SK-N-SH (cell line): ENCODE results near the gene GRIK1. TPM values are rescaled to one million over a fixed set of nuclear protein-coding genes. Genes with fewer than 3 reads are reported as not detected.
A peak's percentile ranks its signal among the peaks of the same experiment; 100 is the strongest.

Source experiments
- CTCF ChIA-PET: fragments of 300-600, 350-600 bp; formaldehyde crosslinking; extraction: SDS; loops from one replicate; lab custom pipeline; 2021; lab: Yijun Ruan, JAX
- POLR2A ChIA-PET: fragments of 350-600 bp; sonication (Branson Sonifier 250); formaldehyde crosslinking; extraction: SDS; loops from one replicate; lab custom pipeline; 2020; ENCODE audit warnings: antibody characterized with exemption, inconsistent platforms; lab: Yijun Ruan, JAX
- DNase-seq: peaks from one replicate; pipeline ENCODE4 v3.0.0; 2012
- H2AFZ ChIP-seq: fragments of 200-600 bp; sonication (generic); 2 replicates; pipeline ENCODE4 v1.8.1; 2016; ENCODE audit warnings: antibody characterized with exemption, mild to moderate bottlenecking, low read depth
- H3F3A ChIP-seq: fragments of 200-600 bp; sonication (generic); replicated peaks from 2 replicates; pipeline ENCODE3; 2016; ENCODE audit warnings: antibody characterized with exemption, mild to moderate bottlenecking; ENCODE audit not compliant: insufficient read depth
- H3K27ac ChIP-seq, 2 experiments: fragments of 200-500 bp in 1 of 2; fragments of 200-600 bp in 1 of 2; sonication (Bioruptor generic) in 1 of 2; sonication (generic), shearing (Covaris generic) in 1 of 2; 2 replicates each; pipeline versions ENCODE4 v1.5.1 to v1.6.1; 2014 to 2016; ENCODE audit warnings: low read depth in 2 of 2, inconsistent platforms in 1 of 2, low read length in 1 of 2, mild to moderate bottlenecking in 1 of 2, mixed read lengths in 1 of 2
- H3K27me3 ChIP-seq: fragments of 200-600 bp; sonication (generic), shearing (Covaris generic); 2 replicates; pipeline ENCODE4 v1.6.1; 2016; ENCODE audit warnings: mixed run types; ENCODE audit not compliant: insufficient read depth
- H3K36me3 ChIP-seq, 2 experiments: fragments of 200-500 bp in 1 of 2; fragments of 200-600 bp in 1 of 2; sonication (Bioruptor generic) in 1 of 2; sonication (generic) in 1 of 2; replicated peaks in 1 of 2; 2 replicates each; pipeline versions ENCODE3 to v1.5.1; 2014 to 2016; ENCODE audit warnings: low read length in 1 of 2, mild to moderate bottlenecking in 1 of 2; ENCODE audit not compliant: insufficient read depth in 2 of 2, control insufficient read depth in 1 of 2
- H3K4me1 ChIP-seq, 2 experiments: fragments of 200-500 bp in 1 of 2; fragments of 200-600 bp in 1 of 2; sonication (Bioruptor generic) in 1 of 2; sonication (generic), shearing (Covaris generic) in 1 of 2; 2 replicates each; pipeline versions ENCODE4 v1.5.1 to v1.6.1; 2014 to 2016; ENCODE audit warnings: low read depth in 1 of 2, low read length in 1 of 2, mixed run types in 1 of 2; ENCODE audit not compliant: insufficient read depth in 2 of 2, control insufficient read depth in 1 of 2
- H3K4me2 ChIP-seq: fragments of 200-600 bp; sonication (generic), shearing (Covaris generic); 2 replicates; pipeline ENCODE4 v1.6.1; 2017; ENCODE audit warnings: mixed run types
- H3K4me3 ChIP-seq, 2 experiments: fragments of 200-500 bp in 1 of 2; fragments of 200-600 bp in 1 of 2; sonication (Bioruptor generic) in 1 of 2; sonication (generic), shearing (Covaris generic) in 1 of 2; 2 replicates each; pipeline versions ENCODE4 v1.5.1 to v1.8.1; 2014 to 2016; ENCODE audit warnings: low read depth in 2 of 2, inconsistent platforms in 1 of 2, low read length in 1 of 2, mild to moderate bottlenecking in 1 of 2, mixed read lengths in 1 of 2, moderate library complexity in 1 of 2
- H3K79me2 ChIP-seq: fragments of 200-600 bp; sonication (generic); 2 replicates; pipeline ENCODE4 v1.8.1; 2017; ENCODE audit warnings: mild to moderate bottlenecking; ENCODE audit not compliant: insufficient read depth
- H3K9ac ChIP-seq: fragments of 200-600 bp; sonication (generic); 2 replicates; pipeline ENCODE4 v1.6.1; 2017; ENCODE audit warnings: mixed run types
- H3K9me2 ChIP-seq: fragments of 200-600 bp; sonication (generic); 2 replicates; pipeline ENCODE4 v1.6.1; 2017; ENCODE audit warnings: mixed run types
- H3K9me3 ChIP-seq: fragments of 200-600 bp; sonication (generic); 2 replicates; pipeline ENCODE4 v1.6.1; 2017; ENCODE audit warnings: mixed run types, mild to moderate bottlenecking, moderate library complexity
- H4K20me1 ChIP-seq: fragments of 200-600 bp; sonication (generic); 2 replicates; pipeline ENCODE4 v1.6.1; 2017; ENCODE audit warnings: mild to moderate bottlenecking, mixed run types; ENCODE audit not compliant: insufficient read depth
- CHD2 ChIP-seq: fragments of 150-350 bp; IDR thresholded peaks from 2 replicates; pipeline ENCODE4 v1.6.1; 2018; ENCODE audit warnings: low read length; ENCODE audit not compliant: partially characterized antibody
- EP300 ChIP-seq, 2 experiments: IDR thresholded peaks; 2 replicates each; pipeline versions ENCODE4 v1.4.0 to v1.6.1; 2012; ENCODE audit warnings: borderline replicate concordance in 1 of 2, low read depth in 1 of 2, low read length in 1 of 2
- EZH2phosphoT487 ChIP-seq: fragments of 200-600 bp; sonication (generic); IDR thresholded peaks from 2 replicates; pipeline ENCODE4 v1.6.1; 2017; ENCODE audit warnings: low read depth, mixed run types, mild to moderate bottlenecking, antibody characterized with exemption, moderate library complexity, borderline replicate concordance
- FOSL2 ChIP-seq: IDR thresholded peaks from 2 replicates; pipeline ENCODE4 v1.4.0; 2012; ENCODE audit warnings: low read depth, mild to moderate bottlenecking, moderate library complexity, borderline replicate concordance
- IRF3 ChIP-seq: fragments of 150-350 bp; IDR thresholded peaks from 2 replicates; pipeline ENCODE4 v1.6.1; 2016; ENCODE audit warnings: mild to moderate bottlenecking, low read depth, low read length
- JUND ChIP-seq: IDR thresholded peaks from 2 replicates; pipeline ENCODE4 v1.4.0; 2012
- MEF2A ChIP-seq: IDR thresholded peaks from 2 replicates; pipeline ENCODE4 v1.4.0; 2012; ENCODE audit warnings: low read depth, borderline replicate concordance
- MXI1 ChIP-seq: IDR thresholded peaks from 2 replicates; pipeline ENCODE4 v1.6.1; 2012; ENCODE audit warnings: mild to moderate bottlenecking, low read depth, low read length, improper control_type of control experiment
- PBX3 ChIP-seq: IDR thresholded peaks from 2 replicates; pipeline ENCODE4; 2012
- POLR2AphosphoS5 ChIP-seq: IDR thresholded peaks from 2 replicates; pipeline ENCODE4 v1.6.1; 2012; ENCODE audit warnings: low read depth, low read length
- TAF1 ChIP-seq: IDR thresholded peaks from 2 replicates; pipeline ENCODE4 v1.6.1; 2012; ENCODE audit warnings: low read depth, mild to moderate bottlenecking, low read length, moderate library complexity, borderline replicate concordance
- TEAD4 ChIP-seq: IDR thresholded peaks from 2 replicates; pipeline ENCODE4 v1.4.0; 2012; ENCODE audit warnings: mild to moderate bottlenecking, borderline replicate concordance; ENCODE audit not compliant: insufficient read depth
- USF1 ChIP-seq: IDR thresholded peaks from 2 replicates; pipeline ENCODE4 v1.4.0; 2012; ENCODE audit warnings: low read depth, borderline replicate concordance
- YY1 ChIP-seq: IDR thresholded peaks from 2 replicates; pipeline ENCODE4 v1.4.0; 2012; ENCODE audit warnings: low read depth, mild to moderate bottlenecking
- WGBS: methylation state at CpG from one replicate; pipeline ENCODE4 v1.1.6; 2017; ENCODE audit warnings: low lambda C conversion rate; 5-methylcytosine and 5-hydroxymethylcytosine counted together
- polyA plus RNA-seq, 3 experiments: library from polyadenylated mRNA; depleted of rRNA; stranded (reverse); fragments of >200 nt; gene quantifications; 2 replicates each; pipeline ENCODE4 v1.2.3, GENCODE V29; 2012

Gene GRIK1
- polyA plus RNA-seq, 1 of the 3 experiments (the other 2 are of a cell fraction) = not detected

- Histone ChIP-seq H2AFZ (0 out of 2 replicates have a peak overlapping the region, but pooled peaks have one; percentile 49), H3K9me3 (no peaks in the 10 kb centered on the region), H3K4me1 (no peaks in the 10 kb centered on the region), H3K27ac (no peak overlapping the region), H3F3A (no peaks in the 10 kb centered on the region), H3K36me3 (no peaks in the 10 kb centered on the region), H3K4me3 (no peak overlapping the region), H4K20me1 (no peaks in the 10 kb centered on the region), H3K9ac (no peak overlapping the region), H3K4me2 (no peak overlapping the region), H3K9me2 (no peaks in the 10 kb centered on the region), H3K27me3 (no peaks in the 10 kb centered on the region), H3K79me2 (no peaks in the 10 kb centered on the region)
- DNase-seq = no peak
- ChIA-PET CTCF (interaction anchor here (0.9 to 1.6 kb wide), 3 partner anchors 10 to 13 kb away, joined by 3 to 6 read pairs (median 3); no protein-coding TSS in a partner anchor), POLR2A (no interaction called here)
- no peak for TF ChIP-seq YY1
- TF ChIP-seq USF1 = no peak
- no peak for TF ChIP-seq IRF3
- TF ChIP-seq FOSL2 = no peak
- WGBS = 13% methylated on average over 5 of the region's 5 CpGs
Observed at GRCh38 chr21:29691616-29692491, 247.9 kb downstream of the GRIK1 start.

GRCh38 chr21:29689753-29690152 is 250.0 kb downstream of the GRIK1 start:
- CTCF ChIA-PET = interaction anchor here (0.5 to 1.1 kb wide), 2 partner anchors 52 to 212 kb away, joined by 3 read pairs; no protein-coding TSS in a partner anchor
- WGBS = 32% methylated on average over 6 of the region's 6 CpGs
- H3K9me3 ChIP-seq = no peaks in the 10 kb centered on the region
- no peak for TF ChIP-seq EP300 (IDR thresholded peaks at IDR 0.05; ENCODE audit: borderline replicate concordance in 1 of 2, low read depth in 1 of 2, low read length in 1 of 2)
- no peak for TF ChIP-seq POLR2AphosphoS5
- TF ChIP-seq JUND = no peak
- TF ChIP-seq MXI1 = no peak
- TF ChIP-seq EZH2phosphoT487 = no peak
- no peak for TF ChIP-seq TAF1
- no peak for TF ChIP-seq PBX3
- TF ChIP-seq CHD2 = no peak
- TF ChIP-seq MEF2A = no peak
- no peak for TF ChIP-seq YY1
- no peak for TF ChIP-seq TEAD4
- no peaks in the 10 kb centered on the region for H3F3A ChIP-seq
- no peak overlapping the region for H3K27ac ChIP-seq
- H2AFZ ChIP-seq = no peak overlapping the region
- H3K27me3 ChIP-seq = no peaks in the 10 kb centered on the region
- H4K20me1 ChIP-seq = no peaks in the 10 kb centered on the region
- no peak overlapping the region for H3K9ac ChIP-seq
- H3K36me3 ChIP-seq = no peaks in the 10 kb centered on the region
- POLR2A ChIA-PET = no interaction called here
- no peak overlapping the region for H3K4me2 ChIP-seq
- DNase-seq = no peak
- no peaks in the 10 kb centered on the region for H3K4me1 ChIP-seq
- H3K4me3 ChIP-seq = no peak overlapping the region
- H3K9me2 ChIP-seq = no peaks in the 10 kb centered on the region
- H3K79me2 ChIP-seq = no peaks in the 10 kb centered on the region
